Fibroblast of lung (primary cell): Measurements from ENCODE around the gene FEM1C. TPM values are rescaled to one million over a fixed set of nuclear protein-coding genes. Genes with fewer than 3 reads are reported as not detected.

Experiments
- DNase-seq, 2 donors: peaks; one replicate each; pipeline versions ENCODE4 v3.0.0 to v3.0.0-alpha.2; 2010; ENCODE audit warnings: low read depth in 2 of 2
- H2AFZ ChIP-seq: 2 replicates; pipeline ENCODE4 v1.5.1; 2012; ENCODE audit warnings: low read length, control low read depth, inconsistent platforms
- H3K27ac ChIP-seq: 2 replicates; pipeline ENCODE4 v1.5.1; 2011; ENCODE audit warnings: low read length, control low read depth; ENCODE audit not compliant: insufficient read depth
- H3K27me3 ChIP-seq: 2 replicates; pipeline ENCODE4 v1.5.1; 2011; ENCODE audit warnings: mild to moderate bottlenecking, low read length; ENCODE audit not compliant: control insufficient read depth, insufficient read depth
- H3K36me3 ChIP-seq: 2 replicates; pipeline ENCODE4 v1.5.1; 2011; ENCODE audit warnings: low read length; ENCODE audit not compliant: control insufficient read depth, insufficient read depth
- H3K4me1 ChIP-seq: 2 replicates; pipeline ENCODE4 v1.5.1; 2011; ENCODE audit warnings: low read length; ENCODE audit not compliant: control insufficient read depth, insufficient read depth; ENCODE audit errors: extremely low read depth
- H3K4me2 ChIP-seq: 2 replicates; pipeline ENCODE4 v1.5.1; 2011; ENCODE audit warnings: low read length, control low read depth; ENCODE audit not compliant: insufficient read depth; ENCODE audit errors: extremely low read depth
- H3K4me3 ChIP-seq, 4 experiments: fragments of 200-600 bp in 1 of 4; sonication (generic) in 1 of 4; replicated peaks in 1 of 4; 2 replicates each; pipeline ENCODE4 v1.5.1; 2011 to 2016; ENCODE audit warnings: low read length in 4 of 4, low read depth in 3 of 4, mild to moderate bottlenecking in 3 of 4, control low read depth in 2 of 4, inconsistent platforms in 1 of 4, mixed read lengths in 1 of 4; ENCODE audit not compliant: insufficient read depth in 1 of 4; ENCODE audit errors: control extremely low read depth in 1 of 4
- H3K79me2 ChIP-seq: 2 replicates; pipeline ENCODE4 v1.5.1; 2012; ENCODE audit warnings: mild to moderate bottlenecking, low read length, inconsistent platforms; ENCODE audit not compliant: control insufficient read depth, insufficient read depth
- H3K9ac ChIP-seq: 2 replicates; pipeline ENCODE4 v1.5.1; 2011; ENCODE audit warnings: mild to moderate bottlenecking, low read length, control low read depth; ENCODE audit not compliant: insufficient read depth
- H3K9me3 ChIP-seq: 2 replicates; pipeline ENCODE4 v1.5.1; 2012; ENCODE audit warnings: low read depth, low read length; ENCODE audit not compliant: control insufficient read depth, insufficient read depth
- H4K20me1 ChIP-seq: 2 replicates; pipeline ENCODE4 v1.5.1; 2011; ENCODE audit warnings: low read length; ENCODE audit not compliant: control insufficient read depth, insufficient read depth; ENCODE audit errors: extremely low read depth
- EZH2 ChIP-seq: IDR thresholded peaks from 2 replicates; pipeline ENCODE4 v1.5.1; 2012; ENCODE audit warnings: low read length, control low read depth, mild to moderate bottlenecking; ENCODE audit errors: missing control alignments
- polyA plus RNA-seq, 2 donors: library from polyadenylated mRNA; depleted of rRNA in 1 of 2; stranded (reverse) in 1 of 2; unstranded in 1 of 2; fragments of >200 nt; gene quantifications; 2 replicates each; pipeline ENCODE4 v1.2.1, GENCODE V29; 2011 to 2012; ENCODE audit warnings: missing spikeins in 1 of 2
- total RNA-seq: library from RNA; depleted of rRNA; stranded (reverse); fragments of >200 nt; gene quantifications from 2 replicates; pipeline ENCODE4 v1.2.1, GENCODE V29; 2014
- TF ChIP-seq, protein P1 (sequence below), 2 donors: IDR thresholded peaks in 1 of 2; conservative IDR thresholded peaks in 1 of 2; 1 replicate in 1 of 2; 2 replicates in 1 of 2; pipeline ENCODE4 v1.5.1; 2011 to 2012; ENCODE audit warnings: low read length in 2 of 2, control low read depth in 1 of 2, inconsistent platforms in 1 of 2, low read depth in 1 of 2, mild to moderate bottlenecking in 1 of 2

Gene FEM1C
- total and polyA plus RNA-seq, 2 donors (not counting 1 experiment from before 2014, with no cell fraction given), result 26.4 to 53.2 TPM

- Histone ChIP-seq H3K27ac (no peak overlapping the region), H3K4me3 (no peak overlapping the region), H3K27me3 (no peaks in the 10 kb centered on the region), H2AFZ (no peak overlapping the region), H3K9me3 (no peaks in the 10 kb centered on the region), H3K79me2 (peaks cover 42% of the 10 kb centered on the region), H4K20me1 (no peaks in the 10 kb centered on the region), H3K4me2 (no peak overlapping the region), H3K9ac (no peak overlapping the region), H3K36me3 (peaks cover 2% of the 10 kb centered on the region), H3K4me1 (peaks cover 14% of the 10 kb centered on the region)
- DNase-seq, result peak in 1 of 2 donors; percentile 44
- TF ChIP-seq, protein P1, sequence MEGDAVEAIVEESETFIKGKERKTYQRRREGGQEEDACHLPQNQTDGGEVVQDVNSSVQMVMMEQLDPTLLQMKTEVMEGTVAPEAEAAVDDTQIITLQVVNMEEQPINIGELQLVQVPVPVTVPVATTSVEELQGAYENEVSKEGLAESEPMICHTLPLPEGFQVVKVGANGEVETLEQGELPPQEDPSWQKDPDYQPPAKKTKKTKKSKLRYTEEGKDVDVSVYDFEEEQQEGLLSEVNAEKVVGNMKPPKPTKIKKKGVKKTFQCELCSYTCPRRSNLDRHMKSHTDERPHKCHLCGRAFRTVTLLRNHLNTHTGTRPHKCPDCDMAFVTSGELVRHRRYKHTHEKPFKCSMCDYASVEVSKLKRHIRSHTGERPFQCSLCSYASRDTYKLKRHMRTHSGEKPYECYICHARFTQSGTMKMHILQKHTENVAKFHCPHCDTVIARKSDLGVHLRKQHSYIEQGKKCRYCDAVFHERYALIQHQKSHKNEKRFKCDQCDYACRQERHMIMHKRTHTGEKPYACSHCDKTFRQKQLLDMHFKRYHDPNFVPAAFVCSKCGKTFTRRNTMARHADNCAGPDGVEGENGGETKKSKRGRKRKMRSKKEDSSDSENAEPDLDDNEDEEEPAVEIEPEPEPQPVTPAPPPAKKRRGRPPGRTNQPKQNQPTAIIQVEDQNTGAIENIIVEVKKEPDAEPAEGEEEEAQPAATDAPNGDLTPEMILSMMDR (conservative IDR thresholded peaks at IDR 0.05 in 1 of 2, IDR thresholded peaks at IDR 0.05 in 1 of 2; ENCODE audit: low read depth in 1 of 2, low read length in 2 of 2), result no peak
- TF ChIP-seq EZH2, result no peak
Measured at GRCh38 chr5:115579747-115580173, 35.2 kb upstream of the FEM1C start.

- Histone ChIP-seq H2AFZ (no peak overlapping the region), H3K4me3 (no peak overlapping the region), H3K4me2 (no peak overlapping the region), H3K79me2 (peaks cover 36% of the 10 kb centered on the region), H3K27ac (no peak overlapping the region), H3K9me3 (no peaks in the 10 kb centered on the region), H4K20me1 (no peaks in the 10 kb centered on the region), H3K4me1 (peaks cover 14% of the 10 kb centered on the region), H3K27me3 (no peaks in the 10 kb centered on the region), H3K36me3 (peaks cover 2% of the 10 kb centered on the region), H3K9ac (no peak overlapping the region)
- TF ChIP-seq, protein P1 (conservative IDR thresholded peaks at IDR 0.05 in 1 of 2, IDR thresholded peaks at IDR 0.05 in 1 of 2; ENCODE audit: low read depth in 1 of 2, low read length in 2 of 2), result no peak
- TF ChIP-seq EZH2, result no peak
- no peak for DNase-seq
Measured at GRCh38 chr5:115579216-115579615, 34.6 kb upstream of the FEM1C start.

DNA sequence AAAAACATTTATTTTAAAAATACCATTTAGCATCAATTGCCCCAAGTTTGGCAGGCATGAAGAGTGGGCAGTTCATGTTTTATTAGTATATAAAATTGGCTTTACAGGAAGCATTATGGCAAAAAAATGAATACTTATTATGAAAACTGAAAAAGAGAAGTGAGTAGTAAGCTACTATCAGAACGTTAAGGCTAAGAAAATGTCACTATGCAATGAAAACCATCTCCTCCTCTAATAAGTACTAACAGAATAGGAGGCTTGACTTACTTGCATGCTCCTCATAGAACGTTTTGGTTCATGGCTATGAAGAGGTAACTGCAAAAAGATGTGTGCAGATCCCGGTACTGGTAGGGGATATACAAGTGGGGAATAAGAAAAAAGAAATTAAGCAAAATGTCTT lies 34.1 kb upstream of the FEM1C start:
- H3K27me3 ChIP-seq, result no peaks in the 10 kb centered on the region
- no peak overlapping the region for H3K4me2 ChIP-seq
- H3K4me1 ChIP-seq, result peaks cover 12% of the 10 kb centered on the region
- no peak overlapping the region for H3K4me3 ChIP-seq
- H3K27ac ChIP-seq, result no peak overlapping the region
- H3K9me3 ChIP-seq, result no peaks in the 10 kb centered on the region
- peaks cover 2% of the 10 kb centered on the region for H3K36me3 ChIP-seq
- no peak for DNase-seq
- TF ChIP-seq, protein P1 (conservative IDR thresholded peaks at IDR 0.05 in 1 of 2, IDR thresholded peaks at IDR 0.05 in 1 of 2; ENCODE audit: low read depth in 1 of 2, low read length in 2 of 2), result no peak
- TF ChIP-seq EZH2, result no peak
- no peak overlapping the region for H3K9ac ChIP-seq
- H3K79me2 ChIP-seq, result peaks cover 31% of the 10 kb centered on the region
- H4K20me1 ChIP-seq, result no peaks in the 10 kb centered on the region
- no peak overlapping the region for H2AFZ ChIP-seq
